ENCODE measurements around the gene PLD4.

PLD4 gene

GRCh38 chr14:104980611-104981531 lies 56.2 kb downstream of the PLD4 start:
- Histone ChIP-seq H3K4me1 (ENCODE audit: control insufficient read depth, low read depth, low read length) (no peaks in the 10 kb centered on the region), H3K36me3 (ENCODE audit: control insufficient read depth, low read depth, low read length) (no peaks in the 10 kb centered on the region), H3K9ac (ENCODE audit: low read length) (no peak overlapping the region), H3K9me3 (ENCODE audit: control insufficient read depth, low read depth, low read length) (no peaks in the 10 kb centered on the region), H3K27ac (ENCODE audit: low read length) (no peak overlapping the region), H3K27me3 (ENCODE audit: control insufficient read depth, insufficient read depth, low read length) (peaks cover 44% of the 10 kb centered on the region), H3K4me3 (ENCODE audit: low read length) (no peak overlapping the region)

DNA sequence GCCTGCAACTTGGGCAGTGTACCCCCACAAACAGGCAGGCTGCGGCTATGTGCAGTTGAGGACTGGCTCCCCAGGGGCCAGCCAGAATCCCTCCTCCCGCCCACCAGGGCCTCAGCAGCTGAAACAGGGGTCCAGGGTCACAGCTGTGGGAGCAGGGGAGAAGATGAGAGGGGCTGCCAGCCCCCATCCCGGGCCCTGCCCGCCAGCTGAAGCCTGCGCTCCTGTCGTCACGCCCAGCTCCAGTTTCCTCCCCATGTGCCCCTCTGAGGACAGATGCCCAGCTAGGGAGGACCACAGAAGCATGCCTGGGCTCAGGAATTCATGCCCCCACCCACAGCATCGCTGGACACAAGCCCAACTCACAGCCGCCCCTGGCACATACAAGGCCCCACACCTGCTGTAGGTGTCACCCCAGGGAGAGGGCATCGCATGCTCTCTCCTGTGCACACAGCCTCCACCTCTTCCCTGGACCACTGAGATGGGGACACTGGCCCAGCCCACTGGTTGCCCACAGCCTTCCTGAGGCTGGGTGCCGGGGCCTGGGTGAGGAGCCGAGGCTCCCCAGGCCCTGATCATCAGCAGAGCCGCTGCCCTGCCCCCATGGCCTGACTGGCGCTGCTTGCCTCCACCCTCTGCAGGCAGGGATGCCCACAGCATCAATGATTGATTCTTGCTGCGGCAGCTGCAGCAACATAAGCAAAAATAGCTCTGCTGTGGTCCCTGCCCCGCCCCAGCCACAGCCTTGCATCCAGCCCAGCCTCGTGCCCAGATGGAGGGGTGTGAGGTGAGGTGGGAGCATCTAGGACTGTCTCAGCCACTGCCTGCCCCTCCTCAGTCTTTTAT lies 57.2 kb downstream of the PLD4 start:
- Histone ChIP-seq H3K9me3 (ENCODE audit: control insufficient read depth, low read depth, low read length) (no peaks in the 10 kb centered on the region), H3K4me3 (ENCODE audit: low read length) (no peak overlapping the region), H3K36me3 (ENCODE audit: control insufficient read depth, low read depth, low read length) (no peaks in the 10 kb centered on the region), H3K9ac (ENCODE audit: low read length) (no peak overlapping the region), H3K27me3 (ENCODE audit: control insufficient read depth, insufficient read depth, low read length) (peaks cover 41% of the 10 kb centered on the region), H3K27ac (ENCODE audit: low read length) (no peak overlapping the region), H3K4me1 (ENCODE audit: control insufficient read depth, low read depth, low read length) (no peaks in the 10 kb centered on the region)

DNA sequence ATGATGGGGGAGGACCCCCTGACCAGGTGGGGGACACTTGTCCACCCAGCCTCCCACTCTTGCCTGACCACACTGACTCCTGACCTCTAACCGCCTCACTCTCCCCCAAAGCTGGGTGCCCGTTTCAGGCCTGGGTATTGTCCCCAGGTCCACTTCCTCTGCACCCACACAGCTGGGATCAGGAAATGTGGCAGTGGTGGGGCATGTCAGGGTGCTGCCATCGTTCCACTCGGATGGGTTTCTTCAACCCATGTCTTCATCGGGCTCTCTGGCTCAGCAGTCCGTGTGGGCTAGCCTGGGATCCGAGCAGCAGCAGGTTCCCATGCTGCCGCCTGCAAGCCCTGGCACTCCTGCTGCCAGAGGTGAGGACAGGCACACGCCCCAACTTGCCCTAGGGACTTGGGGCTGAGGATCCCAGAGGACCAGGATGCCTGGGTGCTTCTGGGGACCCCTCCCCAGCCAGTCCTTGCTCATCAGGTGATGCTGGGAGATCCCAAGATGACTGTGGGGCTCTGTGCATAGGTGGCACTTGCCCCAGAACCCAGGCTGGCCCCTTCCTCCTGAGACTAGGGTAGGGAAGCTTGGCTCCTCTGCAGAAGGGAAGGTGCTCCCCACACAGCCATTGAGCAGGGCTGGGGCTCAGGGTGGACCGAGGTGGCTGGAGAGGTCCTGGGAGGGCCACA lies 58.0 kb downstream of the PLD4 start:
- Histone ChIP-seq H3K27ac (ENCODE audit: low read length) (no peak overlapping the region), H3K4me1 (ENCODE audit: control insufficient read depth, low read depth, low read length) (no peaks in the 10 kb centered on the region)

More for the DNA sequence above, 58.0 kb downstream of the PLD4 start:
- H3K9ac ChIP-seq (ENCODE audit: low read length): no peak overlapping the region
- no peak overlapping the region for H3K4me3 ChIP-seq (ENCODE audit: low read length)
- H3K27me3 ChIP-seq (ENCODE audit: control insufficient read depth, insufficient read depth, low read length): peaks cover 33% of the 10 kb centered on the region
- no peaks in the 10 kb centered on the region for H3K36me3 ChIP-seq (ENCODE audit: control insufficient read depth, low read depth, low read length)
- H3K9me3 ChIP-seq (ENCODE audit: control insufficient read depth, low read depth, low read length): no peaks in the 10 kb centered on the region
